ENCODE data around the gene TEAD3. TPM values are rescaled to one million over a fixed set of nuclear protein-coding genes. Genes with fewer than 3 reads are reported as not detected.

TEAD3 gene
- total RNA-seq, 1 donor from 2014 or later: 23.8 TPM

DNA sequence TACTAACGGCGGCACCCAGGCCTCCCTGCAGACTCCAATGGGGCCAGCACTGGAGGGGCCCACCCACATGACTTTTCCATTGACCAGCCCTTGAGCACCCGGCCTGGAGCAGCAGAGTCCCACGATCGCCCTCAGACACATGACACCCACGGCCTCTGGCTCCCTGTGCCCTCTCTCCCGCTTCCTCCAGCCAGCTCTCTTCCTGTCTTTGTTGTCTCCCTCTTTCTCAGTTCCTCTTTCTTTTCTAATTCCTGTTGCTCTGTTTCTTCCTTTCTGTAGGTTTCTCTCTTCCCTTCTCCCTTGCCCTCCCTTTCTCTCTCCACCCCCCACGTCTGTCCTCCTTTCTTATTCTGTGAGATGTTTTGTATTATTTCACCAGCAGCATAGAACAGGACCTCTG, 70.8 kb downstream of the TEAD3 start:
- H3K36me3 ChIP-seq (ENCODE audit: control insufficient read depth, insufficient read depth, low read length): peaks cover 1% of the 10 kb centered on the region
- no peaks in the 10 kb centered on the region for H3K27me3 ChIP-seq (ENCODE audit: control insufficient read depth, insufficient read depth, low read length)
- no peak overlapping the region for H3K4me3 ChIP-seq (ENCODE audit: low read depth, low read length)
- TF ChIP-seq, protein P1, sequence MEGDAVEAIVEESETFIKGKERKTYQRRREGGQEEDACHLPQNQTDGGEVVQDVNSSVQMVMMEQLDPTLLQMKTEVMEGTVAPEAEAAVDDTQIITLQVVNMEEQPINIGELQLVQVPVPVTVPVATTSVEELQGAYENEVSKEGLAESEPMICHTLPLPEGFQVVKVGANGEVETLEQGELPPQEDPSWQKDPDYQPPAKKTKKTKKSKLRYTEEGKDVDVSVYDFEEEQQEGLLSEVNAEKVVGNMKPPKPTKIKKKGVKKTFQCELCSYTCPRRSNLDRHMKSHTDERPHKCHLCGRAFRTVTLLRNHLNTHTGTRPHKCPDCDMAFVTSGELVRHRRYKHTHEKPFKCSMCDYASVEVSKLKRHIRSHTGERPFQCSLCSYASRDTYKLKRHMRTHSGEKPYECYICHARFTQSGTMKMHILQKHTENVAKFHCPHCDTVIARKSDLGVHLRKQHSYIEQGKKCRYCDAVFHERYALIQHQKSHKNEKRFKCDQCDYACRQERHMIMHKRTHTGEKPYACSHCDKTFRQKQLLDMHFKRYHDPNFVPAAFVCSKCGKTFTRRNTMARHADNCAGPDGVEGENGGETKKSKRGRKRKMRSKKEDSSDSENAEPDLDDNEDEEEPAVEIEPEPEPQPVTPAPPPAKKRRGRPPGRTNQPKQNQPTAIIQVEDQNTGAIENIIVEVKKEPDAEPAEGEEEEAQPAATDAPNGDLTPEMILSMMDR (IDR thresholded peaks at IDR 0.05; ENCODE audit: insufficient read depth, low read length, poor library complexity, severe bottlenecking): no peak
- DNase-seq (ENCODE audit: low read depth): no peak

DNA sequence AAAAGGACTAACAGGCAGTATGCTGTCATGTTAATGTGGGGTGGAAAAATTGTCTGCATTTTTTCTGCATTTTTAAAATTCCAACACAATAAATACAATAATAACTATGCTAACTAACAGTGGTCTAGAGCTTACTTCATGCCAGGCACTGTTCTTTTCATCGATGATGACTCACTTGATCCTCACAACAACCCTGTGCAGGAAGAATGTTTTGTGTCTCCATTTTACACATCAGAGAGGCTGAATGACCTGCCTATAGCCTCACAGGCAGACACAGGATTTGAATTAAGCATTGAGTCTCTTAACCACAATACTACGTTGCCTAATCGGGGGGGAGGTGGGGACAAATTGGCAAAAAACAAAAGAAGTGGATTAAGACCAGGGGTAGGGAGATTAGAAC, 71.6 kb downstream of the TEAD3 start:
- Histone ChIP-seq H3K27me3 (ENCODE audit: control insufficient read depth, insufficient read depth, low read length) (no peaks in the 10 kb centered on the region), H3K36me3 (ENCODE audit: control insufficient read depth, insufficient read depth, low read length) (peaks cover 1% of the 10 kb centered on the region), H3K4me3 (ENCODE audit: low read depth, low read length) (no peak overlapping the region)
- TF ChIP-seq, protein P1 (IDR thresholded peaks at IDR 0.05; ENCODE audit: insufficient read depth, low read length, poor library complexity, severe bottlenecking): no peak
- DNase-seq (ENCODE audit: low read depth): peak; percentile 41

Other genes starting within 250 kb of the TEAD3 start
- gene ZNF76, start 237.3 kb downstream of the TEAD3 start, total RNA-seq: 21.2 and 23.6 TPM in 2 replicates
- gene DEF6, start 199.3 kb downstream of the TEAD3 start, total RNA-seq: 3.2 and 3.6 TPM in 2 replicates
- gene PPARD, start 154.5 kb downstream of the TEAD3 start, total RNA-seq: 13.5 and 15.0 TPM in 2 replicates
- gene FANCE, start 44.7 kb downstream of the TEAD3 start, total RNA-seq: 5.8 and 6.6 TPM in 2 replicates
- gene RPL10A, start 28.7 kb downstream of the TEAD3 start, total RNA-seq: 1,851 and 1,876 TPM in 2 replicates
- not detected in 2 replicates for gene TULP1, start 15.8 kb upstream of the TEAD3 start, total RNA-seq
- gene FKBP5, start 191.8 kb upstream of the TEAD3 start, total RNA-seq: 9.7 and 10.4 TPM in 2 replicates
- gene ARMC12, start 240.0 kb upstream of the TEAD3 start, total RNA-seq: 0.29 TPM in 1 of 2 replicates, not detected in the other

Data from kidney epithelial cell (primary cell).